Liver (tissue), 9 donors: Measurements from ENCODE around the gene MRPS18A. TPM values are rescaled to one million over a fixed set of nuclear protein-coding genes. Genes with fewer than 3 reads are reported as not detected.

Experiments
- DNase-seq: peaks from one replicate; pipeline ENCODE4 v3.0.0-alpha.2; 2017; ENCODE audit warnings: low spot score
- H3K27ac ChIP-seq, 2 donors: one replicate each; pipeline ENCODE4 v1.7.0; 2013; ENCODE audit warnings: inconsistent platforms in 2 of 2, low read length in 2 of 2, control low read depth in 1 of 2, low read depth in 1 of 2, mild to moderate bottlenecking in 1 of 2
- H3K27me3 ChIP-seq, 4 donors: one replicate each; pipeline versions ENCODE4 v1.6.1 to v1.7.0; 2013; ENCODE audit warnings: low read length in 3 of 4, inconsistent platforms in 1 of 4, mild to moderate bottlenecking in 1 of 4, moderate library complexity in 1 of 4; ENCODE audit not compliant: control insufficient read depth in 4 of 4, insufficient read depth in 4 of 4
- H3K36me3 ChIP-seq, 4 donors: one replicate each; pipeline versions ENCODE4 v1.6.1 to v1.7.0; 2013; ENCODE audit warnings: low read length in 3 of 4, mild to moderate bottlenecking in 3 of 4, low read depth in 1 of 4, moderate library complexity in 1 of 4; ENCODE audit not compliant: control insufficient read depth in 4 of 4, insufficient read depth in 3 of 4
- H3K4me1 ChIP-seq, 4 donors: one replicate each; pipeline versions ENCODE4 v1.6.1 to v1.7.0; 2013; ENCODE audit warnings: low read length in 3 of 4, mild to moderate bottlenecking in 3 of 4, moderate library complexity in 1 of 4; ENCODE audit not compliant: control insufficient read depth in 4 of 4, insufficient read depth in 4 of 4
- H3K4me3 ChIP-seq, 3 donors: one replicate each; pipeline versions ENCODE4 v1.6.1 to v1.7.0; 2013; ENCODE audit warnings: low read length in 3 of 3, control low read depth in 1 of 3, low read depth in 1 of 3, mild to moderate bottlenecking in 1 of 3
- H3K9ac ChIP-seq, 2 donors: one replicate each; pipeline ENCODE4 v1.7.0; 2013; ENCODE audit warnings: low read length in 2 of 2, mild to moderate bottlenecking in 2 of 2, moderate library complexity in 2 of 2, control low read depth in 1 of 2, low read depth in 1 of 2
- H3K9me3 ChIP-seq, 4 donors: one replicate each; pipeline versions ENCODE4 v1.6.1 to v1.7.0; 2013; ENCODE audit warnings: low read length in 3 of 4; ENCODE audit not compliant: control insufficient read depth in 4 of 4
- CTCF ChIP-seq: fragments of 150-350 bp; IDR thresholded peaks from 2 replicates; pipeline ENCODE4 v1.5.1; 2017; ENCODE audit warnings: improper control_type of control experiment, low read depth, low read length; ENCODE audit not compliant: missing input control
- EGR1 ChIP-seq, 2 donors: IDR thresholded peaks; 2 replicates each; pipeline ENCODE4 v1.6.1; 2016 to 2018; ENCODE audit warnings: antibody characterized with exemption in 2 of 2, low read depth in 2 of 2
- FOXA1 ChIP-seq: IDR thresholded peaks from 2 replicates; pipeline ENCODE4 v1.6.1; 2016; ENCODE audit warnings: antibody characterized with exemption
- FOXA2 ChIP-seq: IDR thresholded peaks from 2 replicates; pipeline ENCODE4 v1.6.1; 2016; ENCODE audit warnings: antibody characterized with exemption
- HNF4A ChIP-seq, 2 donors: conservative IDR thresholded peaks; 2 replicates each; pipeline ENCODE4 v1.6.1; 2016; ENCODE audit warnings: antibody characterized with exemption in 2 of 2, mild to moderate bottlenecking in 2 of 2
- HNF4G ChIP-seq: IDR thresholded peaks from 2 replicates; pipeline ENCODE4 v1.6.1; 2016; ENCODE audit warnings: antibody characterized with exemption
- JUND ChIP-seq, 2 donors: IDR thresholded peaks; 2 replicates each; pipeline ENCODE4 v1.6.1; 2016; ENCODE audit warnings: antibody characterized with exemption in 2 of 2
- MAX ChIP-seq: IDR thresholded peaks from 2 replicates; pipeline ENCODE4 v1.6.1; 2016; ENCODE audit warnings: antibody characterized with exemption
- NR2F2 ChIP-seq: IDR thresholded peaks from 2 replicates; pipeline ENCODE4 v1.6.1; 2016; ENCODE audit warnings: antibody characterized with exemption
- RAD21 ChIP-seq, 2 donors: IDR thresholded peaks; 2 replicates each; pipeline ENCODE4 v1.6.1; 2016; ENCODE audit warnings: antibody characterized with exemption in 2 of 2, mild to moderate bottlenecking in 2 of 2
- TAF1 ChIP-seq: conservative IDR thresholded peaks from 2 replicates; pipeline ENCODE4 v1.6.1; 2016; ENCODE audit warnings: antibody characterized with exemption, mild to moderate bottlenecking
- YY1 ChIP-seq: IDR thresholded peaks from 2 replicates; pipeline ENCODE4 v1.6.1; 2016; ENCODE audit warnings: antibody characterized with exemption, mild to moderate bottlenecking
- ZBTB33 ChIP-seq: IDR thresholded peaks from 2 replicates; pipeline ENCODE4 v1.6.1; 2016; ENCODE audit warnings: antibody characterized with exemption
- WGBS: extraction: QIAGEN DNeasy Blood & Tissue Kit; methylation state at CpG from one replicate; pipeline ENCODE4 v1.1.7; 2013; 5-methylcytosine and 5-hydroxymethylcytosine counted together
- polyA plus RNA-seq, 2 donors: library from polyadenylated mRNA; stranded (reverse) in 1 of 2; unstranded in 1 of 2; fragments of 200-250 nt in 1 of 2; fragments of >200 nt in 1 of 2; fragmentation: Nextera tagmentation in 1 of 2; extraction: Ambion mirVana in 1 of 2; gene quantifications; one replicate each; pipeline versions ENCODE4 v1.2.1 to v1.2.3, GENCODE V29; 2013 to 2015
- total RNA-seq, 2 donors: library from RNA; depleted of rRNA; stranded (reverse); fragments of >200 nt; gene quantifications; one replicate each; pipeline ENCODE4 v1.2.3, GENCODE V29; 2014
- donor health status: healthy.
- donor health status: healthy.
- donor health status: healthy.
- donor health status: healthy.
- donor health status: healthy.

Gene MRPS18A
- total and polyA plus RNA-seq, 4 donors: 21.5 to 50.5 (median 35.0) TPM

- Histone ChIP-seq H3K36me3 (peaks cover 3 to 51% (median 31%) of the 10 kb centered on the region in 4 donors), H3K9ac (no peak overlapping the region), H3K27me3 (no peaks in the 10 kb centered on the region), H3K4me1 (peaks cover 0 to 3% (median under 1%) of the 10 kb centered on the region in 4 donors), H3K4me3 (no peak overlapping the region), H3K9me3 (no peaks in the 10 kb centered on the region), H3K27ac (no peak overlapping the region)
- WGBS: 98% methylated on average over 10 of the region's 10 CpGs
- TF ChIP-seq HNF4A (conservative IDR thresholded peaks at IDR 0.05) (no peak), FOXA2 (no peak), HNF4G (no peak), FOXA1 (no peak), EGR1 (IDR thresholded peaks at IDR 0.05; ENCODE audit: low read depth in 2 of 2) (no peak), TAF1 (no peak), CTCF (no peak), MAX (no peak), NR2F2 (no peak), RAD21 (IDR thresholded peaks at IDR 0.05) (no peak), YY1 (no peak), JUND (IDR thresholded peaks at IDR 0.05) (no peak), ZBTB33 (no peak)
- no peak for DNase-seq
Observed at GRCh38 chr6:43621836-43622180, 65.8 kb downstream of the MRPS18A start.

Other genes with a start within 250 kb of the MRPS18A start
- 1 to 10 TPM in 1 of 2 donors, not detected in 1; 1.0 TPM for gene DLK2, start 232.2 kb downstream of the MRPS18A start, total RNA-seq
- under 1 TPM; 0.08 TPM for gene DLK2, start 232.2 kb downstream of the MRPS18A start, polyA plus RNA-seq
- gene TJAP1, start 210.2 kb downstream of the MRPS18A start, total RNA-seq: 10 to 100 TPM in 1 of 2 donors, 1 to 10 TPM in 1; 6.9 to 10.3 TPM
- 1 to 10 TPM; 6.9 to 8.8 TPM for gene TJAP1, start 210.2 kb downstream of the MRPS18A start, polyA plus RNA-seq
- gene LRRC73, start 177.4 kb downstream of the MRPS18A start, total RNA-seq: under 1 TPM in 1 of 2 donors, not detected in 1; 0.08 TPM
- gene LRRC73, start 177.4 kb downstream of the MRPS18A start, polyA plus RNA-seq: under 1 TPM; 0.10 to 0.99 TPM
- gene YIPF3, start 170.9 kb downstream of the MRPS18A start, total RNA-seq: 10 to 100 TPM; 43.8 to 56.3 TPM
- gene YIPF3, start 170.9 kb downstream of the MRPS18A start, polyA plus RNA-seq: 10 to 100 TPM; 67.0 to 91.9 TPM
- gene POLR1C, start 170.7 kb downstream of the MRPS18A start, total RNA-seq: 10 to 100 TPM; 10.8 to 18.2 TPM
- gene POLR1C, start 170.7 kb downstream of the MRPS18A start, polyA plus RNA-seq: 10 to 100 TPM; 19.8 to 24.3 TPM
- gene XPO5, start 111.8 kb downstream of the MRPS18A start, total RNA-seq: 10 to 100 TPM; 12.7 to 15.8 TPM
- gene XPO5, start 111.8 kb downstream of the MRPS18A start, polyA plus RNA-seq: 1 to 10 TPM; 6.1 to 6.8 TPM
- gene POLH, start 111.6 kb downstream of the MRPS18A start, total RNA-seq: 1 to 10 TPM; 6.9 to 7.5 TPM
- gene POLH, start 111.6 kb downstream of the MRPS18A start, polyA plus RNA-seq: 1 to 10 TPM; 1.9 to 2.5 TPM
- 10 to 100 TPM; 21.8 to 69.1 TPM for gene GTPBP2, start 58.5 kb downstream of the MRPS18A start, total RNA-seq
- 10 to 100 TPM in 1 of 2 donors, 1 to 10 TPM in 1; 7.9 to 10.5 TPM for gene GTPBP2, start 58.5 kb downstream of the MRPS18A start, polyA plus RNA-seq
- gene MAD2L1BP, start 52.0 kb downstream of the MRPS18A start, total RNA-seq: 10 to 100 TPM; 11.2 to 16.9 TPM
- 10 to 100 TPM; 15.2 to 17.3 TPM for gene MAD2L1BP, start 52.0 kb downstream of the MRPS18A start, polyA plus RNA-seq
- under 1 TPM; under 0.01 to 0.19 TPM for gene RSPH9, start 42.8 kb downstream of the MRPS18A start, total RNA-seq
- under 1 TPM; 0.09 to 0.15 TPM for gene RSPH9, start 42.8 kb downstream of the MRPS18A start, polyA plus RNA-seq
- 100 to 1,000 TPM in 1 of 2 donors, 10 to 100 TPM in 1; 35.5 to 160 TPM for gene VEGFA, start 82.4 kb upstream of the MRPS18A start, total RNA-seq
- gene VEGFA, start 82.4 kb upstream of the MRPS18A start, polyA plus RNA-seq: 10 to 100 TPM; 14.7 to 94.8 TPM